ENCODE measurements around the gene TFCP2.

TFCP2 gene

DNA sequence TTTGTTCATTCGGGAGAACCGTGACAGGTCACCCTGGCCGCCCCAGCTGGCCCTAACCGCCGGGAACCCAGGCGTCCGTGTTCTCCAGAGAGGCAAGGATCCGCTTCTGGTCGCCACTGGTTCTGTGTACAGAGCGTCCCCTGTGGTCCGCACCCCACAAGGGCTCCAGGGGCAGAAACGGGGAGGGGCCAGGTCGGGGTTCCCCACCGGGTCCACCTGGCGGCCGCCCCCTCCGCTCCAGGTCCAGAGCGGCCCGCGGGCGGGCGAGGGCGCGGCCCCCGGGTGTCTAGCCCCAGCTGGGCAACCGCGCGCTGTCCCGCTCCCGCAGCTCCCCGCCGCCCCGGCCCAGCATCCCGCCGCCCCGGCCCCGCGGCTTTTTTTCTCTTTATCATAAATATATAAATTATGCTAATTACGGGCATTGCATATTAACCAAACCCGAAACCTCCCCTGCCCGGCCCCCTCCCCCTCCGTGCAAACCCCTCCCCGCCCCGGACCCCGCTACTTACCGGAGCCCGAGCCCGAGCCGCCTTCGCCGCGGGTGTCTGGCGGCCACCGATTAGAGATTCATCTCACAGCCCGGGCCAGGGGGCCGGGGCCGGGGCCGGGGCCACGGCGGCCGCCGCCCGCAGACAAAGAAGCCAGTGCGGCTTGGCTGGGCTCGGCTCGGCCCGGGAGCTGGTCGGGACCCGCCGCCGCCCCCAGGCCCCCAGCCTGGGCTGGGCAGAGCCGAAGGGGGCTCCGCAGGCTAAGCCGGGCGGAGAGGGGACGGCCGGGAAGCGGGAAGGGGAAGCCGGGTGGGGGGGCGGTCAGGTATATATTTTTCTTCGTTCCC is 44.4 kb upstream of the TFCP2 start:
- Histone ChIP-seq H3K36me3 (no peaks in the 10 kb centered on the region; the same call in 1 of the 2 replicates), H3K4me3 (ENCODE audit: low read depth, low read length) (peak overlapping the region; percentile 86), H3K27ac (peak overlapping the region; percentile 92), H3K9me3 (ENCODE audit: severe bottlenecking) (no peaks in the 10 kb centered on the region), H3K27me3 (ENCODE audit: insufficient read depth, low read depth, severe bottlenecking) (no peaks in the 10 kb centered on the region)
- TF ChIP-seq, protein P1, sequence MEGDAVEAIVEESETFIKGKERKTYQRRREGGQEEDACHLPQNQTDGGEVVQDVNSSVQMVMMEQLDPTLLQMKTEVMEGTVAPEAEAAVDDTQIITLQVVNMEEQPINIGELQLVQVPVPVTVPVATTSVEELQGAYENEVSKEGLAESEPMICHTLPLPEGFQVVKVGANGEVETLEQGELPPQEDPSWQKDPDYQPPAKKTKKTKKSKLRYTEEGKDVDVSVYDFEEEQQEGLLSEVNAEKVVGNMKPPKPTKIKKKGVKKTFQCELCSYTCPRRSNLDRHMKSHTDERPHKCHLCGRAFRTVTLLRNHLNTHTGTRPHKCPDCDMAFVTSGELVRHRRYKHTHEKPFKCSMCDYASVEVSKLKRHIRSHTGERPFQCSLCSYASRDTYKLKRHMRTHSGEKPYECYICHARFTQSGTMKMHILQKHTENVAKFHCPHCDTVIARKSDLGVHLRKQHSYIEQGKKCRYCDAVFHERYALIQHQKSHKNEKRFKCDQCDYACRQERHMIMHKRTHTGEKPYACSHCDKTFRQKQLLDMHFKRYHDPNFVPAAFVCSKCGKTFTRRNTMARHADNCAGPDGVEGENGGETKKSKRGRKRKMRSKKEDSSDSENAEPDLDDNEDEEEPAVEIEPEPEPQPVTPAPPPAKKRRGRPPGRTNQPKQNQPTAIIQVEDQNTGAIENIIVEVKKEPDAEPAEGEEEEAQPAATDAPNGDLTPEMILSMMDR (IDR thresholded peaks at IDR 0.05; ENCODE audit: low read depth, low read length) = peak; percentile 44
- peak; percentile 72 for DNase-seq

GRCh38 chr12:51216642-51217041 is 43.7 kb upstream of the TFCP2 start:
- H3K36me3 ChIP-seq = no peaks in the 10 kb centered on the region; the same call in 1 of the 2 replicates
- H3K27ac ChIP-seq = peak overlapping the region; percentile 13
- TF ChIP-seq, protein P1 (IDR thresholded peaks at IDR 0.05; ENCODE audit: low read depth, low read length) = no peak
- no peaks in the 10 kb centered on the region for H3K9me3 ChIP-seq (ENCODE audit: severe bottlenecking)
- H3K4me3 ChIP-seq (ENCODE audit: low read depth, low read length) = peak overlapping the region; percentile 86
- H3K27me3 ChIP-seq (ENCODE audit: insufficient read depth, low read depth, severe bottlenecking) = no peaks in the 10 kb centered on the region
- DNase-seq = no peak

- Histone ChIP-seq H3K27ac (no peak overlapping the region), H3K36me3 (peaks cover 2% of the 10 kb centered on the region), H3K4me3 (ENCODE audit: low read depth, low read length) (no peak overlapping the region), H3K27me3 (ENCODE audit: insufficient read depth, low read depth, severe bottlenecking) (no peaks in the 10 kb centered on the region), H3K9me3 (ENCODE audit: severe bottlenecking) (no peaks in the 10 kb centered on the region)
- TF ChIP-seq, protein P1 (IDR thresholded peaks at IDR 0.05; ENCODE audit: low read depth, low read length) = no peak
- DNase-seq = no peak
These were observed 42.0 kb upstream of the TFCP2 start for GRCh38 chr12:51214895-51215294.

GRCh38 chr12:51210690-51211395 is 37.9 kb upstream of the TFCP2 start:
- no peak overlapping the region for H3K4me3 ChIP-seq (ENCODE audit: low read depth, low read length)
- H3K27ac ChIP-seq = no peak overlapping the region
- TF ChIP-seq, protein P1 (IDR thresholded peaks at IDR 0.05; ENCODE audit: low read depth, low read length) = no peak
- H3K9me3 ChIP-seq (ENCODE audit: severe bottlenecking) = no peaks in the 10 kb centered on the region
- H3K27me3 ChIP-seq (ENCODE audit: insufficient read depth, low read depth, severe bottlenecking) = no peaks in the 10 kb centered on the region
- DNase-seq = no peak
- H3K36me3 ChIP-seq = peaks cover 2% of the 10 kb centered on the region

- DNase-seq = no peak
- TF ChIP-seq, protein P1 (IDR thresholded peaks at IDR 0.05; ENCODE audit: low read depth, low read length) = no peak
- H3K27ac ChIP-seq = no peak overlapping the region
- no peak overlapping the region for H3K4me3 ChIP-seq (ENCODE audit: low read depth, low read length)
- no peaks in the 10 kb centered on the region for H3K27me3 ChIP-seq (ENCODE audit: insufficient read depth, low read depth, severe bottlenecking)
- peaks cover 2% of the 10 kb centered on the region for H3K36me3 ChIP-seq
- no peaks in the 10 kb centered on the region for H3K9me3 ChIP-seq (ENCODE audit: severe bottlenecking)
These were observed 36.3 kb upstream of the TFCP2 start for GRCh38 chr12:51209259-51209658.

All from WERI-Rb-1 (cell line).